Fibroblast of the aortic adventitia (primary cell): Measurements from ENCODE around the gene IFI6. TPM values are rescaled to one million over a fixed set of nuclear protein-coding genes. Genes with fewer than 3 reads are reported as not detected.

Experiments
- DNase-seq: peaks from one replicate; pipeline ENCODE4 v3.0.0-alpha.2; 2010; ENCODE audit warnings: low read depth
- H3K4me3 ChIP-seq: 2 replicates; pipeline ENCODE4 v1.5.1; 2011; ENCODE audit warnings: low read depth, mild to moderate bottlenecking, control low read depth, low read length, moderate library complexity
- CTCF ChIP-seq: IDR thresholded peaks from 2 replicates; pipeline ENCODE4 v1.5.1; 2011; ENCODE audit warnings: mild to moderate bottlenecking, low read length, control low read depth, inconsistent platforms; ENCODE audit not compliant: insufficient read depth
- total RNA-seq: library from RNA; depleted of rRNA; stranded (reverse); fragments of >200 nt; gene quantifications from 2 replicates; pipeline ENCODE4 v1.2.3, GENCODE V29; 2012; ENCODE audit warnings: low replicate concordance

IFI6 gene
- total RNA-seq, 1 donor = 64.7 TPM

- no peak for DNase-seq
- no peak overlapping the region for H3K4me3 ChIP-seq
- TF ChIP-seq CTCF = no peak
Observed at GRCh38 chr1:27665016-27665651, 6.9 kb downstream of the IFI6 start.

GRCh38 chr1:27664291-27664690, 7.7 kb downstream of the IFI6 start:
- no peak for TF ChIP-seq CTCF

GRCh38 chr1:27662707-27663393, 9.1 kb downstream of the IFI6 start:
- peak; percentile 89 for TF ChIP-seq CTCF
- no peak overlapping the region for H3K4me3 ChIP-seq
- peak; percentile 86 for DNase-seq

More at GRCh38 chr1:27664291-27664690, 7.7 kb downstream of the IFI6 start:
- no peak for DNase-seq
- H3K4me3 ChIP-seq = no peak overlapping the region

GRCh38 chr1:27662261-27662660, 9.7 kb downstream of the IFI6 start:
- DNase-seq = no peak
- no peak for TF ChIP-seq CTCF
- no peak overlapping the region for H3K4me3 ChIP-seq

GRCh38 chr1:27661412-27662075, 10.4 kb downstream of the IFI6 start:
- no peak for DNase-seq
- TF ChIP-seq CTCF = no peak
- no peak overlapping the region for H3K4me3 ChIP-seq

GRCh38 chr1:27660300-27660835, 11.6 kb downstream of the IFI6 start:
- peak overlapping the region; percentile 56 for H3K4me3 ChIP-seq
- DNase-seq = no peak
- no peak for TF ChIP-seq CTCF
